Measurements from ENCODE around the gene HIRIP3.

The HIRIP3 gene

GRCh38 chr16:29991571-29991904 is 3.9 kb downstream of the HIRIP3 start:
- H3K4me3 ChIP-seq, result no peak overlapping the region
- no peak overlapping the region for H3K4me2 ChIP-seq
- H3K9me3 ChIP-seq (replicated peaks in 1 of 11), result no peaks in the 10 kb centered on the region
- H3K4me1 ChIP-seq, result peaks cover 24 to 31% (median 29%) of the 10 kb centered on the region in 10 experiments
- H4K20me1 ChIP-seq, result peaks cover 0 to 72% (median 12%) of the 10 kb centered on the region in 11 experiments; a peak in 12 of 22 replicates
- H3K27ac ChIP-seq, result no peak overlapping the region
- TF ChIP-seq Cebpa-rat (IDR thresholded peaks at IDR 0.05), result no peak
- peak overlapping the region in 1 of 11 experiments; percentile 8; a peak in 2 of 22 replicates for H3K9ac ChIP-seq
- peaks cover 70 to 76% (median 74%) of the 10 kb centered on the region in 11 experiments for H3K36me3 ChIP-seq
- H3K27me3 ChIP-seq, result no peaks in the 10 kb centered on the region

- no peaks in the 10 kb centered on the region for H3K9me3 ChIP-seq (replicated peaks in 1 of 11)
- TF ChIP-seq Cebpa-rat (IDR thresholded peaks at IDR 0.05), result no peak
- peaks cover 24 to 31% (median 28%) of the 10 kb centered on the region in 10 experiments for H3K4me1 ChIP-seq
- no peak overlapping the region for H3K4me3 ChIP-seq
- H3K36me3 ChIP-seq, result peaks cover 75 to 81% (median 79%) of the 10 kb centered on the region in 11 experiments
- no peaks in the 10 kb centered on the region for H3K27me3 ChIP-seq
- H4K20me1 ChIP-seq, result peaks cover 0 to 77% (median 13%) of the 10 kb centered on the region in 11 experiments; a peak in 12 of 22 replicates
- no peak overlapping the region for H3K27ac ChIP-seq
- H3K4me2 ChIP-seq, result no peak overlapping the region
- H3K9ac ChIP-seq, result peak overlapping the region in 1 of 11 experiments; percentile 8; a peak in 1 of 22 replicates
These were observed 4.4 kb downstream of the HIRIP3 start for GRCh38 chr16:29990883-29991570.

- TF ChIP-seq Cebpa-rat (IDR thresholded peaks at IDR 0.05), result no peak
- H4K20me1 ChIP-seq, result peaks cover 0 to 87% (median 13%) of the 10 kb centered on the region in 11 experiments; a peak in 13 of 22 replicates
- H3K9me3 ChIP-seq (replicated peaks in 1 of 11), result no peaks in the 10 kb centered on the region
- no peaks in the 10 kb centered on the region for H3K27me3 ChIP-seq
- H3K36me3 ChIP-seq, result peaks cover 85 to 91% (median 89%) of the 10 kb centered on the region in 11 experiments
- H3K4me3 ChIP-seq, result no peak overlapping the region
- no peak overlapping the region for H3K27ac ChIP-seq
- H3K4me2 ChIP-seq, result no peak overlapping the region
- H3K4me1 ChIP-seq, result peaks cover 21 to 30% (median 25%) of the 10 kb centered on the region in 10 experiments
- no peak overlapping the region for H3K9ac ChIP-seq
These were observed 5.4 kb downstream of the HIRIP3 start for GRCh38 chr16:29990034-29990433.

GRCh38 chr16:29989111-29989858 is 6.1 kb downstream of the HIRIP3 start:
- no peak for TF ChIP-seq Cebpa-rat (IDR thresholded peaks at IDR 0.05)
- 0 out of 22 replicates have a peak overlapping the region, but pooled peaks of 4 of the 11 experiments have one; percentile 1 to 24 (median 12) for H3K9ac ChIP-seq
- H3K27me3 ChIP-seq, result no peaks in the 10 kb centered on the region
- peaks cover 13 to 23% (median 17%) of the 10 kb centered on the region in 10 experiments for H3K4me1 ChIP-seq
- H3K36me3 ChIP-seq, result peaks cover 92 to 99% (median 97%) of the 10 kb centered on the region in 11 experiments
- H3K4me2 ChIP-seq, result no peak overlapping the region
- H4K20me1 ChIP-seq, result peaks cover 0 to 90% (median 13%) of the 10 kb centered on the region in 11 experiments; a peak in 13 of 22 replicates
- no peak overlapping the region for H3K27ac ChIP-seq
- H3K4me3 ChIP-seq, result no peak overlapping the region
- H3K9me3 ChIP-seq (replicated peaks in 1 of 11), result no peaks in the 10 kb centered on the region

- peaks cover 98 to 100% (median 100%) of the 10 kb centered on the region in 11 experiments for H3K36me3 ChIP-seq
- H3K4me3 ChIP-seq, result no peak overlapping the region
- H3K4me1 ChIP-seq, result peaks cover 5 to 16% (median 10%) of the 10 kb centered on the region in 10 experiments
- no peak overlapping the region for H3K4me2 ChIP-seq
- H4K20me1 ChIP-seq, result peaks cover 0 to 90% (median 13%) of the 10 kb centered on the region in 11 experiments; a peak in 13 of 22 replicates
- H3K27me3 ChIP-seq, result no peaks in the 10 kb centered on the region
- no peaks in the 10 kb centered on the region for H3K9me3 ChIP-seq (replicated peaks in 1 of 11)
- TF ChIP-seq Cebpa-rat (IDR thresholded peaks at IDR 0.05), result no peak
- H3K27ac ChIP-seq, result no peak overlapping the region
- H3K9ac ChIP-seq, result peak overlapping the region in 4 of 11 experiments; percentile 1 to 19 (median 8); a peak in 2 of 22 replicates
These were observed 6.9 kb downstream of the HIRIP3 start for GRCh38 chr16:29988346-29989075.

- Histone ChIP-seq H3K9ac (peak overlapping the region in 2 of 11 experiments; percentile 6 to 29; a peak in 2 of 22 replicates), H3K36me3 (peaks cover 98 to 100% (median 100%) of the 10 kb centered on the region in 11 experiments), H3K4me1 (peaks cover 0 to 6% (median under 1%) of the 10 kb centered on the region in 10 experiments; a peak in 10 of 20 replicates), H3K27me3 (no peaks in the 10 kb centered on the region), H3K27ac (no peak overlapping the region), H3K4me3 (no peak overlapping the region), H4K20me1 (peaks cover 0 to 90% (median 10%) of the 10 kb centered on the region in 11 experiments; a peak in 12 of 22 replicates), H3K4me2 (no peak overlapping the region), H3K9me3 (replicated peaks in 1 of 11) (no peaks in the 10 kb centered on the region)
- no peak for TF ChIP-seq Cebpa-rat (IDR thresholded peaks at IDR 0.05)
These were observed 7.9 kb downstream of the HIRIP3 start for GRCh38 chr16:29987371-29988085.

GRCh38 chr16:29986931-29987330 is 8.5 kb downstream of the HIRIP3 start:
- H3K4me2 ChIP-seq, result no peak overlapping the region
- no peak overlapping the region for H3K27ac ChIP-seq
- no peaks in the 10 kb centered on the region for H3K9me3 ChIP-seq (replicated peaks in 1 of 11)
- H3K9ac ChIP-seq, result no peak overlapping the region
- peaks cover 0 to 92% (median 8%) of the 10 kb centered on the region in 11 experiments; a peak in 12 of 22 replicates for H4K20me1 ChIP-seq
- H3K4me3 ChIP-seq, result no peak overlapping the region
- no peaks in the 10 kb centered on the region for H3K4me1 ChIP-seq
- TF ChIP-seq Cebpa-rat (IDR thresholded peaks at IDR 0.05), result no peak
- H3K36me3 ChIP-seq, result peaks cover 98 to 100% (median 100%) of the 10 kb centered on the region in 11 experiments
- no peaks in the 10 kb centered on the region for H3K27me3 ChIP-seq

GRCh38 chr16:29986231-29986630 is 9.2 kb downstream of the HIRIP3 start:
- Histone ChIP-seq H3K27me3 (no peaks in the 10 kb centered on the region), H3K36me3 (peaks cover 98 to 100% (median 100%) of the 10 kb centered on the region in 11 experiments), H3K27ac (no peak overlapping the region), H4K20me1 (peaks cover 0 to 89% (median 8%) of the 10 kb centered on the region in 11 experiments; a peak in 11 of 22 replicates), H3K4me1 (no peaks in the 10 kb centered on the region), H3K9me3 (replicated peaks in 1 of 11) (no peaks in the 10 kb centered on the region), H3K4me3 (no peak overlapping the region), H3K4me2 (no peak overlapping the region), H3K9ac (peak overlapping the region in 2 of 11 experiments; percentile 15 to 37; a peak in 1 of 22 replicates)
- no peak for TF ChIP-seq Cebpa-rat (IDR thresholded peaks at IDR 0.05)
